WTC11 (cell line): ENCODE measurements around the gene EIF4E3. TPM values are rescaled to one million over a fixed set of nuclear protein-coding genes. Genes with fewer than 3 reads are reported as not detected.

Experiments used
- ATAC-seq: fragments of 200-7000 bp; cut with Tn5 transposase; 2 replicates; pipeline ENCODE4 v1.10.0; 2021; ENCODE audit warnings: mild to moderate bottlenecking, moderate library complexity
- CTCF ChIA-PET: fragments of 300-600 bp; sonication (Branson Sonifier 250); formaldehyde crosslinking; loops from one replicate; lab custom pipeline; 2021; ENCODE audit warnings: antibody characterized with exemption; lab: Charles Lee
- POLR2A ChIA-PET: fragments of 350-600 bp; sonication (Branson Sonifier 250); formaldehyde crosslinking; loops from one replicate; lab custom pipeline; 2021; ENCODE audit warnings: antibody characterized with exemption; lab: Charles Lee
- DNase-seq: peaks from one replicate; pipeline ENCODE4 v3.0.0; 2021; ENCODE audit warnings: low spot score
- H3K27ac Mint-ChIP-seq: 2 replicates; pipeline ENCODE4 v1.8.0; 2021; ENCODE audit warnings: mixed read lengths
- H3K27me3 Mint-ChIP-seq: 2 replicates; pipeline ENCODE4 v1.8.0; 2021; ENCODE audit warnings: low read depth, mild to moderate bottlenecking, moderate library complexity, mixed read lengths
- H3K36me3 Mint-ChIP-seq: 2 replicates; pipeline ENCODE4 v1.8.0; 2021; ENCODE audit warnings: mixed read lengths
- H3K4me1 Mint-ChIP-seq: 2 replicates; pipeline ENCODE4 v1.8.0; 2022; ENCODE audit warnings: mixed read lengths
- H3K4me3 Mint-ChIP-seq: 2 replicates; pipeline ENCODE4 v1.8.0; 2021; ENCODE audit warnings: mild to moderate bottlenecking, moderate library complexity, mixed read lengths
- H3K9me3 Mint-ChIP-seq: 2 replicates; pipeline ENCODE4 v1.8.0; 2021; ENCODE audit warnings: mixed read lengths
- AFF4 ChIP-seq: sonication (generic); formaldehyde crosslinking; IDR thresholded peaks from 2 replicates; pipeline ENCODE4 v1.8.1; 2023; ENCODE audit warnings: mild to moderate bottlenecking, missing genetic modification reagents, borderline replicate concordance
- CBFB ChIP-seq: sonication (generic); formaldehyde crosslinking; IDR thresholded peaks from 2 replicates; pipeline ENCODE4 v1.8.1; 2022; ENCODE audit warnings: mild to moderate bottlenecking, low read depth, missing genetic modification reagents
- ERG ChIP-seq: fragments of 250-450 bp; sonication (Bioruptor Pico); IDR thresholded peaks from 2 replicates; pipeline ENCODE4 v1.8.0; 2021; ENCODE audit warnings: mild to moderate bottlenecking
- ETV6 ChIP-seq: sonication (generic); formaldehyde crosslinking; IDR thresholded peaks from 2 replicates; pipeline ENCODE4 v1.8.1; 2022; ENCODE audit warnings: mild to moderate bottlenecking, missing genetic modification reagents
- FOXK1 ChIP-seq: sonication (generic); formaldehyde crosslinking; IDR thresholded peaks from 2 replicates; pipeline ENCODE4 v1.8.0; 2022; ENCODE audit warnings: mild to moderate bottlenecking, moderate library complexity, missing genetic modification reagents
- FOXP1 ChIP-seq: sonication (generic); formaldehyde crosslinking; IDR thresholded peaks from 2 replicates; pipeline ENCODE4 v1.8.0; 2022; ENCODE audit warnings: missing genetic modification reagents, mild to moderate bottlenecking, moderate library complexity, borderline replicate concordance
- JUN ChIP-seq: sonication (generic); formaldehyde crosslinking; IDR thresholded peaks from 2 replicates; pipeline ENCODE4 v1.8.0; 2023; ENCODE audit warnings: mild to moderate bottlenecking, missing genetic modification reagents
- NR2C2 ChIP-seq: sonication (generic); formaldehyde crosslinking; IDR thresholded peaks from 2 replicates; pipeline ENCODE4 v1.8.0; 2022; ENCODE audit warnings: mild to moderate bottlenecking, missing genetic modification reagents
- NR3C1 ChIP-seq: sonication (generic); formaldehyde crosslinking; conservative IDR thresholded peaks from 2 replicates; pipeline ENCODE4 v1.8.1; 2023; ENCODE audit warnings: low read depth, mild to moderate bottlenecking, missing genetic modification reagents
- OVOL2 ChIP-seq: fragments of 250-450 bp; sonication (Bioruptor Pico); IDR thresholded peaks from 2 replicates; pipeline ENCODE4 v1.9.0; 2021; ENCODE audit warnings: mild to moderate bottlenecking, borderline replicate concordance
- RELA ChIP-seq: sonication (generic); formaldehyde crosslinking; IDR thresholded peaks from 2 replicates; pipeline ENCODE4 v1.8.1; 2022; ENCODE audit warnings: missing genetic modification reagents, mild to moderate bottlenecking, borderline replicate concordance
- SMAD3 ChIP-seq: sonication (generic); formaldehyde crosslinking; IDR thresholded peaks from 2 replicates; pipeline ENCODE4 v1.8.0; 2022; ENCODE audit warnings: missing genetic modification reagents, mild to moderate bottlenecking, borderline replicate concordance
- SOX15 ChIP-seq: fragments of 250-450 bp; sonication (Bioruptor Pico); IDR thresholded peaks from 2 replicates; pipeline ENCODE4 v1.9.0; 2021; ENCODE audit warnings: mild to moderate bottlenecking
- ZBTB21 ChIP-seq: sonication (generic); formaldehyde crosslinking; IDR thresholded peaks from 2 replicates; pipeline ENCODE4 v1.8.1; 2023; ENCODE audit warnings: mild to moderate bottlenecking, missing genetic modification reagents, borderline replicate concordance
- ZNF121 ChIP-seq: sonication (generic); formaldehyde crosslinking; IDR thresholded peaks from 2 replicates; pipeline ENCODE4 v1.8.0; 2023; ENCODE audit warnings: missing genetic modification reagents
- ZNF138 ChIP-seq: sonication (generic); formaldehyde crosslinking; conservative IDR thresholded peaks from 2 replicates; pipeline ENCODE4 v1.8.1; 2022; ENCODE audit warnings: mild to moderate bottlenecking, moderate library complexity, missing genetic modification reagents
- ZNF317 ChIP-seq: sonication (generic); formaldehyde crosslinking; IDR thresholded peaks from 2 replicates; pipeline ENCODE4 v1.8.1; 2023; ENCODE audit warnings: low read depth, mild to moderate bottlenecking, moderate library complexity, missing genetic modification reagents, borderline replicate concordance
- ZNF416 ChIP-seq: fragments of 250-450 bp; sonication (Bioruptor Pico); IDR thresholded peaks from 2 replicates; pipeline ENCODE4 v1.9.0; 2021; ENCODE audit warnings: mild to moderate bottlenecking, inconsistent platforms
- total RNA-seq: library from RNA; stranded (reverse); gene quantifications from 3 replicates; pipeline ENCODE4 v1.2.3, GENCODE V29; 2021
- TF ChIP-seq, protein P1 (sequence below): fragments of 250-450 bp; sonication (Bioruptor Pico); IDR thresholded peaks from 2 replicates; pipeline ENCODE4 v1.9.0; 2021; ENCODE audit warnings: mild to moderate bottlenecking
- TF ChIP-seq, protein P2 (sequence below): sonication (generic); formaldehyde crosslinking; IDR thresholded peaks from 2 replicates; pipeline ENCODE4 v1.8.1; 2022; ENCODE audit warnings: mild to moderate bottlenecking, missing genetic modification reagents, moderate library complexity, borderline replicate concordance
- TF ChIP-seq, protein P3 (sequence below): sonication (generic); formaldehyde crosslinking; IDR thresholded peaks from 2 replicates; pipeline ENCODE4 v1.8.1; 2023; ENCODE audit warnings: mild to moderate bottlenecking, missing genetic modification reagents
- TF ChIP-seq, protein P4 (sequence below): sonication (generic); formaldehyde crosslinking; IDR thresholded peaks from 2 replicates; pipeline ENCODE4 v1.8.0; 2022; ENCODE audit warnings: mild to moderate bottlenecking, missing genetic modification reagents

The EIF4E3 gene
- total RNA-seq, 1 experiment from 2014 or later: 16.5 TPM

- Mint-ChIP-seq H3K27ac (peak overlapping the region; percentile 46), H3K4me3 (peak overlapping the region; percentile 20; the same call in 1 of the 2 replicates), H3K4me1 (peaks cover 50% of the 10 kb centered on the region), H3K27me3 (no peaks in the 10 kb centered on the region), H3K36me3 (peaks cover 3% of the 10 kb centered on the region), H3K9me3 (no peaks in the 10 kb centered on the region)
- ATAC-seq (peak; percentile 83), DNase-seq (no peak)
- TF ChIP-seq CBFB (no peak), RELA (CRISPR knock-in tag) (no peak), ZNF121 (CRISPR knock-in tag) (no peak), FOXP1 (no peak), NR3C1 (CRISPR knock-in tag) (no peak), ETV6 (CRISPR knock-in tag) (no peak), FOXK1 (CRISPR knock-in tag) (no peak), SOX15 (CRISPR knock-in tag) (no peak), ZBTB21 (CRISPR knock-in tag) (no peak), OVOL2 (CRISPR knock-in tag) (no peak), ERG (CRISPR knock-in tag) (no peak), ZNF138 (CRISPR knock-in tag) (no peak), SMAD3 (no peak), ZNF317 (CRISPR knock-in tag) (no peak)
- TF ChIP-seq, protein P1, sequence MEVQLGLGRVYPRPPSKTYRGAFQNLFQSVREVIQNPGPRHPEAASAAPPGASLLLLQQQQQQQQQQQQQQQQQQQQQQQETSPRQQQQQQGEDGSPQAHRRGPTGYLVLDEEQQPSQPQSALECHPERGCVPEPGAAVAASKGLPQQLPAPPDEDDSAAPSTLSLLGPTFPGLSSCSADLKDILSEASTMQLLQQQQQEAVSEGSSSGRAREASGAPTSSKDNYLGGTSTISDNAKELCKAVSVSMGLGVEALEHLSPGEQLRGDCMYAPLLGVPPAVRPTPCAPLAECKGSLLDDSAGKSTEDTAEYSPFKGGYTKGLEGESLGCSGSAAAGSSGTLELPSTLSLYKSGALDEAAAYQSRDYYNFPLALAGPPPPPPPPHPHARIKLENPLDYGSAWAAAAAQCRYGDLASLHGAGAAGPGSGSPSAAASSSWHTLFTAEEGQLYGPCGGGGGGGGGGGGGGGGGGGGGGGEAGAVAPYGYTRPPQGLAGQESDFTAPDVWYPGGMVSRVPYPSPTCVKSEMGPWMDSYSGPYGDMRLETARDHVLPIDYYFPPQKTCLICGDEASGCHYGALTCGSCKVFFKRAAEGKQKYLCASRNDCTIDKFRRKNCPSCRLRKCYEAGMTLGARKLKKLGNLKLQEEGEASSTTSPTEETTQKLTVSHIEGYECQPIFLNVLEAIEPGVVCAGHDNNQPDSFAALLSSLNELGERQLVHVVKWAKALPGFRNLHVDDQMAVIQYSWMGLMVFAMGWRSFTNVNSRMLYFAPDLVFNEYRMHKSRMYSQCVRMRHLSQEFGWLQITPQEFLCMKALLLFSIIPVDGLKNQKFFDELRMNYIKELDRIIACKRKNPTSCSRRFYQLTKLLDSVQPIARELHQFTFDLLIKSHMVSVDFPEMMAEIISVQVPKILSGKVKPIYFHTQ (CRISPR knock-in tag): no peak
- TF ChIP-seq, protein P2, sequence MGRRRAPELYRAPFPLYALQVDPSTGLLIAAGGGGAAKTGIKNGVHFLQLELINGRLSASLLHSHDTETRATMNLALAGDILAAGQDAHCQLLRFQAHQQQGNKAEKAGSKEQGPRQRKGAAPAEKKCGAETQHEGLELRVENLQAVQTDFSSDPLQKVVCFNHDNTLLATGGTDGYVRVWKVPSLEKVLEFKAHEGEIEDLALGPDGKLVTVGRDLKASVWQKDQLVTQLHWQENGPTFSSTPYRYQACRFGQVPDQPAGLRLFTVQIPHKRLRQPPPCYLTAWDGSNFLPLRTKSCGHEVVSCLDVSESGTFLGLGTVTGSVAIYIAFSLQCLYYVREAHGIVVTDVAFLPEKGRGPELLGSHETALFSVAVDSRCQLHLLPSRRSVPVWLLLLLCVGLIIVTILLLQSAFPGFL (CRISPR knock-in tag): no peak
- TF ChIP-seq, protein P3, sequence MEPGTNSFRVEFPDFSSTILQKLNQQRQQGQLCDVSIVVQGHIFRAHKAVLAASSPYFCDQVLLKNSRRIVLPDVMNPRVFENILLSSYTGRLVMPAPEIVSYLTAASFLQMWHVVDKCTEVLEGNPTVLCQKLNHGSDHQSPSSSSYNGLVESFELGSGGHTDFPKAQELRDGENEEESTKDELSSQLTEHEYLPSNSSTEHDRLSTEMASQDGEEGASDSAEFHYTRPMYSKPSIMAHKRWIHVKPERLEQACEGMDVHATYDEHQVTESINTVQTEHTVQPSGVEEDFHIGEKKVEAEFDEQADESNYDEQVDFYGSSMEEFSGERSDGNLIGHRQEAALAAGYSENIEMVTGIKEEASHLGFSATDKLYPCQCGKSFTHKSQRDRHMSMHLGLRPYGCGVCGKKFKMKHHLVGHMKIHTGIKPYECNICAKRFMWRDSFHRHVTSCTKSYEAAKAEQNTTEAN: no peak
- TF ChIP-seq, protein P4, sequence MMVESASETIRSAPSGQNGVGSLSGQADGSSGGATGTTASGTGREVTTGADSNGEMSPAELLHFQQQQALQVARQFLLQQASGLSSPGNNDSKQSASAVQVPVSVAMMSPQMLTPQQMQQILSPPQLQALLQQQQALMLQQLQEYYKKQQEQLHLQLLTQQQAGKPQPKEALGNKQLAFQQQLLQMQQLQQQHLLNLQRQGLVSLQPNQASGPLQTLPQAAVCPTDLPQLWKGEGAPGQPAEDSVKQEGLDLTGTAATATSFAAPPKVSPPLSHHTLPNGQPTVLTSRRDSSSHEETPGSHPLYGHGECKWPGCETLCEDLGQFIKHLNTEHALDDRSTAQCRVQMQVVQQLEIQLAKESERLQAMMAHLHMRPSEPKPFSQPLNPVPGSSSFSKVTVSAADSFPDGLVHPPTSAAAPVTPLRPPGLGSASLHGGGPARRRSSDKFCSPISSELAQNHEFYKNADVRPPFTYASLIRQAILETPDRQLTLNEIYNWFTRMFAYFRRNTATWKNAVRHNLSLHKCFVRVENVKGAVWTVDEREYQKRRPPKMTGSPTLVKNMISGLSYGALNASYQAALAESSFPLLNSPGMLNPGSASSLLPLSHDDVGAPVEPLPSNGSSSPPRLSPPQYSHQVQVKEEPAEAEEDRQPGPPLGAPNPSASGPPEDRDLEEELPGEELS (CRISPR knock-in tag): no peak
- CTCF ChIA-PET: interaction anchor here (0.9 kb wide), 2 partner anchors 21 to 185 kb away, joined by 3 read pairs; no protein-coding TSS in a partner anchor
- POLR2A ChIA-PET: no interaction called here
Observed at GRCh38 chr3:71690341-71690841, 34.8 kb downstream of the EIF4E3 start.

GRCh38 chr3:71689291-71689690, 35.9 kb downstream of the EIF4E3 start:
- POLR2A ChIA-PET: no interaction called here
- H3K27me3 Mint-ChIP-seq: no peaks in the 10 kb centered on the region
- H3K4me3 Mint-ChIP-seq: no peak overlapping the region
- CTCF ChIA-PET: no interaction called here
- no peak for DNase-seq
- peaks cover 3% of the 10 kb centered on the region for H3K36me3 Mint-ChIP-seq
- no peak overlapping the region for H3K27ac Mint-ChIP-seq
- H3K9me3 Mint-ChIP-seq: no peaks in the 10 kb centered on the region
- peak; percentile 20; the same call in 1 of the 2 replicates for ATAC-seq
- peaks cover 55% of the 10 kb centered on the region for H3K4me1 Mint-ChIP-seq
- TF ChIP-seq SOX15 (CRISPR knock-in tag): no peak
- TF ChIP-seq ZNF416: no peak
- TF ChIP-seq, protein P3: no peak
- TF ChIP-seq JUN (CRISPR knock-in tag): no peak
- TF ChIP-seq AFF4 (CRISPR knock-in tag): no peak
- TF ChIP-seq NR2C2 (CRISPR knock-in tag): no peak
